Transverse colon (tissue), 3 donors: Measurements from ENCODE around the gene C16orf89.
"Not testable (repeated sequence)": the region's sequence is repeated elsewhere in the genome, so short reads cannot be mapped to it uniquely, and the experiment has no call there.

Experiments
- POLR2A ChIP-seq: fragments of 450-650 bp; IDR thresholded peaks from one replicate; pipeline ENCODE4 v1.6.1; 2016; ENCODE audit warnings: antibody characterized with exemption, mild to moderate bottlenecking, moderate library complexity
- TF ChIP-seq, protein P1 (sequence below), 5 experiments: fragments of 200-600 bp in 3 of 5; fragments of 450-650 bp in 2 of 5; sonication (generic) in 3 of 5; IDR thresholded peaks; 1 replicate in 2 of 5; 2 replicates in 3 of 5; pipeline ENCODE4 v1.5.1; 2016 to 2017; ENCODE audit warnings: antibody characterized with exemption in 5 of 5, inconsistent platforms in 3 of 5, mild to moderate bottlenecking in 2 of 5, moderate library complexity in 1 of 5

DNA sequence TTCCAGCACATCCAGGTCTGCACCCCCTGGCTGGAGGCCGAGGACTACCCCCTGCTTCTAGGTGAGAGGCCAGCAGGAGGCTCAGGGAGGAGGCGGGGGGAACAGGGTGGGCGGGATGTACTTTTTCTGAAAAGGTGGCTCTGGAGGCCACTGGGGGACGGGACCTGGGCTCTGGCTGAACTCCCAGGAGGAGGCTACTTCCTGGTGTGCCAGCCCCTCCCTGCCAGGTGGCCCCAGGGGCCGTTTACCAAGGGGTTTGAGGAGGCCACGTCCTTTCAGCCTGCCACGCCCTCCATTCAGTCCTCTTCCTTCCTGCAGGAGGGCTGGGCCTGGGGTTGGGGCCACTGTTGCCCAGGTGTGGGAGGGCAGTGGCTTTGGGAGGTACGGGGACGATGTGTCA is 15.2 kb upstream of the C16orf89 start:
- TF ChIP-seq, protein P1, sequence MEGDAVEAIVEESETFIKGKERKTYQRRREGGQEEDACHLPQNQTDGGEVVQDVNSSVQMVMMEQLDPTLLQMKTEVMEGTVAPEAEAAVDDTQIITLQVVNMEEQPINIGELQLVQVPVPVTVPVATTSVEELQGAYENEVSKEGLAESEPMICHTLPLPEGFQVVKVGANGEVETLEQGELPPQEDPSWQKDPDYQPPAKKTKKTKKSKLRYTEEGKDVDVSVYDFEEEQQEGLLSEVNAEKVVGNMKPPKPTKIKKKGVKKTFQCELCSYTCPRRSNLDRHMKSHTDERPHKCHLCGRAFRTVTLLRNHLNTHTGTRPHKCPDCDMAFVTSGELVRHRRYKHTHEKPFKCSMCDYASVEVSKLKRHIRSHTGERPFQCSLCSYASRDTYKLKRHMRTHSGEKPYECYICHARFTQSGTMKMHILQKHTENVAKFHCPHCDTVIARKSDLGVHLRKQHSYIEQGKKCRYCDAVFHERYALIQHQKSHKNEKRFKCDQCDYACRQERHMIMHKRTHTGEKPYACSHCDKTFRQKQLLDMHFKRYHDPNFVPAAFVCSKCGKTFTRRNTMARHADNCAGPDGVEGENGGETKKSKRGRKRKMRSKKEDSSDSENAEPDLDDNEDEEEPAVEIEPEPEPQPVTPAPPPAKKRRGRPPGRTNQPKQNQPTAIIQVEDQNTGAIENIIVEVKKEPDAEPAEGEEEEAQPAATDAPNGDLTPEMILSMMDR (IDR thresholded peaks at IDR 0.05) = not testable (repeated sequence)
- not testable (repeated sequence) for TF ChIP-seq POLR2A
